ENCODE results near the gene PLXDC2.

The PLXDC2 gene

DNA sequence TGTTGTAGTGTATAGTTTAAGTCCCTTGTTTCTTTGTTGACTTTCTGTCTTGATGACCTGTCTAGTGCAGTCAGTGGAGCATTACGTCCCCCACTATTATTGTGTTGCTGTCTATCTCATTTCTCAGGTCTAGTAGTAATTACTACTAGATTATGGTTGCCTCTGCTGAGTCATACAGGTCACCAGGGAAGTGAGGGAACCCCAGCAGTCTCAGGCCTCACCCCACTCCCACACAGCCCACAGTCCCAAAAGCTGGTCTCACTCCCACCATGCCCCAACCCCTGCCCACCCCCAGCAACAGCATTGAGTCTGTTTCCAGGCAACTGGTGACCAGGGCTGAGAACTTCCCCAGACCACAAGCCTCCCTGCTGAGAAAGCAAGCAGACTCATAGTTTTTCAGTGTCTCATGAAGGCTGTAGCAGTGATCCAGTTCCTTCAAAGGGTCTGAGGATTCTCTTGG lies 88.0 kb downstream of the PLXDC2 start:
- Histone ChIP-seq H3K27ac (ENCODE audit: extremely low read depth, low read depth, low read length) (no peak overlapping the region), H3K4me1 (ENCODE audit: control insufficient read depth, insufficient read depth, low read length) (peaks cover 6% of the 10 kb centered on the region; the same call in 1 of the 2 replicates), H3K4me3 (ENCODE audit: low read depth, low read length) (no peak overlapping the region), H3K9me3 (ENCODE audit: control insufficient read depth, insufficient read depth, low read depth, low read length) (no peaks in the 10 kb centered on the region), H3K36me3 (ENCODE audit: control insufficient read depth in 2 of 2, insufficient read depth in 1 of 2, low read length in 2 of 2) (no peaks in the 10 kb centered on the region)
- TF ChIP-seq ZNF518A (tag by site-specific recombination; conservative IDR thresholded peaks at IDR 0.05; ENCODE audit: low read depth): no peak
- no peak for TF ChIP-seq ZFP41 (tag by site-specific recombination; IDR thresholded peaks at IDR 0.05; ENCODE audit: borderline replicate concordance)
- TF ChIP-seq ZNF513 (tag by site-specific recombination; IDR thresholded peaks at IDR 0.05): no peak
- TF ChIP-seq ZBTB6 (tag by site-specific recombination; IDR thresholded peaks at IDR 0.05): no peak
- TF ChIP-seq ZNF843 (tag by site-specific recombination; IDR thresholded peaks at IDR 0.05): no peak
- no peak for TF ChIP-seq ZNF473 (tag by site-specific recombination; IDR thresholded peaks at IDR 0.05)
- TF ChIP-seq ZNF776 (tag by site-specific recombination; IDR thresholded peaks at IDR 0.05; ENCODE audit: borderline replicate concordance): no peak
- TF ChIP-seq FEZF1 (tag by site-specific recombination; IDR thresholded peaks at IDR 0.05): no peak
- no peak for TF ChIP-seq ZNF501 (tag by site-specific recombination; IDR thresholded peaks at IDR 0.05)
- TF ChIP-seq CTCF (tag by site-specific recombination; IDR thresholded peaks at IDR 0.05): no peak
- TF ChIP-seq PRDM1 (tag by site-specific recombination; IDR thresholded peaks at IDR 0.05): no peak
- TF ChIP-seq, protein P1, sequence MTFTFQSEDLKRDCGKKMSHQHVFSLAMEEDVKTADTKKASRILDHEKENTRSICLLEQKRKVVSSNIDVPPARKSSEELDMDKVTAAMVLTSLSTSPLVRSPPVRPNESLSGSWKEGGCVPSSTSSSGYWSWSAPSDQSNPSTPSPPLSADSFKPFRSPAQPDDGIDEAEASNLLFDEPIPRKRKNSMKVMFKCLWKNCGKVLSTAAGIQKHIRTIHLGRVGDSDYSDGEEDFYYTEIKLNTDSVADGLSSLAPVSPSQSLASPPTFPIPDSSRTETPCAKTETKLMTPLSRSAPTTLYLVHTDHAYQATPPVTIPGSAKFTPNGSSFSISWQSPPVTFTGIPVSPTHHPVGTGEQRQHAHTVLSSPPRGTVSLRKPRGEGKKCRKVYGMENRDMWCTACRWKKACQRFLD (tag by site-specific recombination; IDR thresholded peaks at IDR 0.05): no peak
- TF ChIP-seq SP3 (tag by site-specific recombination; IDR thresholded peaks at IDR 0.05): no peak
- CTCF ChIA-PET: no interaction called here
- POLR2A ChIA-PET: interaction anchor here (0.7 kb wide), 1 partner anchor 75 kb away, joined by 6 read pairs; no protein-coding TSS in a partner anchor

DNA sequence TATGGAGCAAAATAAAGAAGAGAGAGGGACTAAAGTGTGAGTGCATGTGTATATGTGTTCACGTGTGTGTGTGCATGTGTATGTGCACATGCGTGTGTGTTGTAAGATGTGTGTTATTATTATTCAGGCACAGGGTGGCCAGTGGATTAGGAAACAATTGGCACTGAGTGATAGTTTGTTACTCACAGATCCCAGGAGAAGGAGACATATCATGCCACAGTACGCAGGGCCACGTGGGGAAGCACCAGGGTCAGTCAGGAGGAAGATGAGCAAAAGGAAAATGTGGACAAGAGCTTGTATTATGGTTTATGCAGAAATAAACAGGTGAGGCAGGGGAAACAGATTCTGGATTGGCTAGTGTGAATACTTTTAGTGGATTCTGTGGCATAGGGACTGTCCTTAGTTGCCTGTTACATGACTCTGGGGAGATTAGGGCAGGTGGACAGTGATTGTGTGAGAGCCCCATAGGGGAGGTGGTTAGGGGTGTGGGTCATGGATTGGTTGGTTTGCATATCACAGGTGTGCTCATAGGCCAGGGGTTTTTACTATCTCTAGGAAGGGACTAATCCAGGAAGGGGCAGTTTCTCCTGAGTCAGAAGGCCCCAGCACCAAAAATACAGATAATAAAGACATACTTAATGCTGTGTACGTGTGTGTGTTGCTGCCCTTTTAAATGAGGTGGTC lies 90.0 kb downstream of the PLXDC2 start:
- no peaks in the 10 kb centered on the region for H3K36me3 ChIP-seq (ENCODE audit: control insufficient read depth in 2 of 2, insufficient read depth in 1 of 2, low read length in 2 of 2)
- TF ChIP-seq ZNF423 (tag by site-specific recombination; IDR thresholded peaks at IDR 0.05): no peak
- TF ChIP-seq, protein P2, sequence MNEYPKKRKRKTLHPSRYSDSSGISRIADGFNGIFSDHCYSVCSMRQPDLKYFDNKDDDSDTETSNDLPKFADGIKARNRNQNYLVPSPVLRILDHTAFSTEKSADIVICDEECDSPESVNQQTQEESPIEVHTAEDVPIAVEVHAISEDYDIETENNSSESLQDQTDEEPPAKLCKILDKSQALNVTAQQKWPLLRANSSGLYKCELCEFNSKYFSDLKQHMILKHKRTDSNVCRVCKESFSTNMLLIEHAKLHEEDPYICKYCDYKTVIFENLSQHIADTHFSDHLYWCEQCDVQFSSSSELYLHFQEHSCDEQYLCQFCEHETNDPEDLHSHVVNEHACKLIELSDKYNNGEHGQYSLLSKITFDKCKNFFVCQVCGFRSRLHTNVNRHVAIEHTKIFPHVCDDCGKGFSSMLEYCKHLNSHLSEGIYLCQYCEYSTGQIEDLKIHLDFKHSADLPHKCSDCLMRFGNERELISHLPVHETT (tag by site-specific recombination; IDR thresholded peaks at IDR 0.05): no peak
- TF ChIP-seq ZNF621 (tag by site-specific recombination; IDR thresholded peaks at IDR 0.05): no peak
- ChIA-PET CTCF (no interaction called here), POLR2A (no interaction called here)
- H3K4me3 ChIP-seq (ENCODE audit: low read depth, low read length): no peak overlapping the region
- no peaks in the 10 kb centered on the region for H3K9me3 ChIP-seq (ENCODE audit: control insufficient read depth, insufficient read depth, low read depth, low read length)
- H3K27ac ChIP-seq (ENCODE audit: extremely low read depth, low read depth, low read length): no peak overlapping the region
- peaks cover 6% of the 10 kb centered on the region; the same call in 1 of the 2 replicates for H3K4me1 ChIP-seq (ENCODE audit: control insufficient read depth, insufficient read depth, low read length)
